T-cell (primary cell): ENCODE results near the gene ATG5. TPM values are rescaled to one million over a fixed set of nuclear protein-coding genes. Genes with fewer than 3 reads are reported as not detected.
"Not testable (repeated sequence)": the region's sequence is repeated elsewhere in the genome, so short reads cannot be mapped to it uniquely, and the experiment has no call there.

Experiments used
- ATAC-seq, 4 experiments: fragments of 200-7000 bp in 3 of 4; fragments of 150-1000 bp in 1 of 4; cut with Tn5 transposase; replicated peaks in 1 of 4; 1 replicate in 3 of 4; 2 replicates in 1 of 4; pipeline ENCODE4 v1.10.0; 2021; ENCODE audit warnings: moderate library complexity in 3 of 4, mild to moderate bottlenecking in 2 of 4, moderate number of reproducible peaks in 1 of 4
- CTCF ChIA-PET, 2 donors: fragments of 300-600 bp; sonication (Branson Sonifier 250); formaldehyde crosslinking; loops; one replicate each; lab custom pipeline; 2022; ENCODE audit warnings: antibody characterized with exemption in 2 of 2; lab: Charles Lee
- POLR2A ChIA-PET, 2 donors: fragments of 300-600 bp; sonication (Branson Sonifier 250); formaldehyde crosslinking; loops; one replicate each; lab custom pipeline; 2022; ENCODE audit warnings: antibody characterized with exemption in 2 of 2; lab: Charles Lee
- DNase-seq, 35 experiments: peaks; one replicate each; pipeline versions ENCODE4 v3.0.0 to v3.0.0-alpha.2; 2013 to 2023
- H3K27ac ChIP-seq: one replicate; pipeline ENCODE4 v1.5.1; 2013; ENCODE audit warnings: low read length
- H3K27me3 ChIP-seq, 2 experiments: replicated peaks in 1 of 2; 1 replicate in 1 of 2; 2 replicates in 1 of 2; pipeline versions ENCODE4 v1.6.1 to v1.7.0; 2013; ENCODE audit warnings: low read length in 1 of 2, mixed read lengths in 1 of 2; ENCODE audit not compliant: control insufficient read depth in 2 of 2, insufficient read depth in 2 of 2; ENCODE audit errors: extremely low read depth in 1 of 2
- H3K36me3 ChIP-seq, 2 donors: 1 replicate in 1 of 2; 2 replicates in 1 of 2; pipeline versions ENCODE4 v1.6.1 to v1.7.0; 2013; ENCODE audit warnings: low read length in 1 of 2; ENCODE audit not compliant: control insufficient read depth in 2 of 2, insufficient read depth in 1 of 2; ENCODE audit errors: extremely low read depth in 1 of 2
- H3K4me1 ChIP-seq, 2 experiments: 1 replicate in 1 of 2; 2 replicates in 1 of 2; pipeline versions ENCODE4 v1.6.1 to v1.7.0; 2013; ENCODE audit warnings: low read length in 2 of 2, mixed read lengths in 1 of 2; ENCODE audit not compliant: insufficient read depth in 2 of 2, control insufficient read depth in 1 of 2; ENCODE audit errors: extremely low read depth in 1 of 2
- H3K4me3 ChIP-seq, 2 donors: 1 replicate in 1 of 2; 2 replicates in 1 of 2; pipeline versions ENCODE4 v1.5.1 to v1.7.0; 2013; ENCODE audit warnings: mild to moderate bottlenecking in 2 of 2, low read length in 1 of 2, moderate library complexity in 1 of 2; ENCODE audit not compliant: control insufficient read depth in 1 of 2; ENCODE audit errors: extremely low read depth in 1 of 2
- H3K9me3 ChIP-seq: 2 replicates; pipeline ENCODE4 v1.7.0; 2013
- H3K27ac Mint-ChIP-seq, 2 donors: one replicate each; pipeline ENCODE4 v1.8.0; 2020 to 2021; ENCODE audit warnings: mild to moderate bottlenecking in 2 of 2, mixed read lengths in 2 of 2
- H3K27me3 Mint-ChIP-seq, 2 donors: one replicate each; pipeline ENCODE4 v1.8.0; 2021 to 2022; ENCODE audit warnings: mixed read lengths in 2 of 2
- H3K36me3 Mint-ChIP-seq: one replicate; pipeline ENCODE4 v1.8.0; 2021; ENCODE audit warnings: mixed read lengths
- H3K4me1 Mint-ChIP-seq, 3 donors: one replicate each; pipeline ENCODE4 v1.8.0; 2020 to 2022; ENCODE audit warnings: mixed read lengths in 3 of 3, mild to moderate bottlenecking in 1 of 3
- H3K4me3 Mint-ChIP-seq, 3 donors: one replicate each; pipeline ENCODE4 v1.8.0; 2020 to 2022; ENCODE audit warnings: mild to moderate bottlenecking in 3 of 3, mixed read lengths in 3 of 3, moderate library complexity in 3 of 3
- H3K9me3 Mint-ChIP-seq, 3 donors: one replicate each; pipeline ENCODE4 v1.8.0; 2020 to 2022; ENCODE audit warnings: mixed read lengths in 3 of 3
- WGBS: methylation state at CpG from one replicate; pipeline ENCODE4 v1.1.5; 2013; ENCODE audit warnings: missing lambda C conversion rate; ENCODE audit not compliant: insufficient coverage; 5-methylcytosine and 5-hydroxymethylcytosine counted together
- total RNA-seq, 35 experiments: library from RNA in 6 of 35; stranded (reverse) in 6 of 35; fragments of 120-200 nt in 1 of 35; gene quantifications; one replicate each; pipeline versions ENCODE4 v1.2.1 to v1.2.4 and lab custom pipeline; 2013 to 2026

The ATG5 gene
- total RNA-seq, 5 donors from 2014 or later (not counting 1 experiment from before 2014, with no cell fraction given), result 20.4 to 28.7 (median 23.7) TPM

DNA sequence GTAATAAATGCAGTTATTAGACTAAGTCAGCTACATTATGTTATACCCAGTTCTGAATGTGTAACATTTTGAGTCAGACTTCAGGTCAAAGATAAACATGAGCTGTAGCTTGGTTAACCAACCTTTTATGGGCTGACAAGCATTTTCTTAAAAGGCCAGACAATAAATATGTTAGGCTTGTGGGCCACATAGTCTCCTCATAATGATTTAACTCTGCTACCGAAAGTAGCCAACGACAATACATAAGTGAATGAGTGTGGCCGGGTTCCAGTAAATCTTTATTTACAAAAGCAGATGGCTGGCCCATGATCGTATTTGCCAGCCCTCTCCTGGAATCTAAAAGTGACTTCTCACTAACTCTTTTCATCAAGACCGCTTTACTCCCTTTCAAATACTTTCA lies 49.9 kb downstream of the ATG5 start:
- Mint-ChIP-seq H3K36me3 (peaks cover 23% of the 10 kb centered on the region), H3K4me3 (no peak overlapping the region), H3K27me3 (no peaks in the 10 kb centered on the region), H3K9me3 (no peaks in the 10 kb centered on the region), H3K27ac (no peak overlapping the region), H3K4me1 (peaks cover 8 to 36% (median 15%) of the 10 kb centered on the region in 3 donors)
- Histone ChIP-seq H3K4me3 (no peak overlapping the region), H3K27me3 (no peaks in the 10 kb centered on the region), H3K36me3 (peaks cover 0 to 17% of the 10 kb centered on the region in 2 donors), H3K4me1 (no peaks in the 10 kb centered on the region), H3K27ac (no peak overlapping the region), H3K9me3 (no peaks in the 10 kb centered on the region)
- DNase-seq (no peak), ATAC-seq (no peak)
- ChIA-PET CTCF (interaction anchor here in 1 of 2 donors (0.5 kb wide), 1 partner anchor 868 kb away, joined by 4 read pairs; no protein-coding TSS in a partner anchor), POLR2A (no interaction called here)
- WGBS, result 77% methylated on average over 3 of the region's 5 CpGs

GRCh38 chr6:106273087-106273486 lies 52.5 kb downstream of the ATG5 start:
- H3K36me3 Mint-ChIP-seq, result peaks cover 17% of the 10 kb centered on the region
- ChIA-PET POLR2A (no interaction called here), CTCF (interaction anchor here (0.6 to 1.9 kb wide), 3 partner anchors 50 to 1483 kb away, joined by 3 to 8 read pairs (median 5); no protein-coding TSS in a partner anchor)
- no peak for ATAC-seq
- no peak overlapping the region for H3K27ac ChIP-seq
- no CpG with 5 or more reads among the region's 1 CpG for WGBS
- H3K4me1 Mint-ChIP-seq, result peaks cover 11 to 33% (median 17%) of the 10 kb centered on the region in 3 donors
- H3K9me3 Mint-ChIP-seq, result peaks cover 0 to 4% (median 0%) of the 10 kb centered on the region in 3 donors
- H3K4me3 ChIP-seq, result no peak overlapping the region
- no peaks in the 10 kb centered on the region for H3K4me1 ChIP-seq
- peaks cover 0 to 6% of the 10 kb centered on the region in 2 donors for H3K36me3 ChIP-seq
- H3K27ac Mint-ChIP-seq, result peak overlapping the region; percentile 15 to 58
- no peaks in the 10 kb centered on the region for H3K27me3 ChIP-seq
- H3K4me3 Mint-ChIP-seq, result no peak overlapping the region
- no peak for DNase-seq
- no peaks in the 10 kb centered on the region for H3K27me3 Mint-ChIP-seq
- no peaks in the 10 kb centered on the region for H3K9me3 ChIP-seq

GRCh38 chr6:106272287-106272686 lies 53.3 kb downstream of the ATG5 start:
- Mint-ChIP-seq H3K4me1 (peaks cover 19 to 40% (median 25%) of the 10 kb centered on the region in 3 donors), H3K4me3 (no peak overlapping the region), H3K9me3 (peaks cover 0 to 4% (median 0%) of the 10 kb centered on the region in 3 donors), H3K27ac (no peak overlapping the region), H3K36me3 (peaks cover 21% of the 10 kb centered on the region), H3K27me3 (no peaks in the 10 kb centered on the region)
- WGBS, result 80% methylated on average over 4 of the region's 4 CpGs
- Histone ChIP-seq H3K36me3 (peaks cover 0 to 6% of the 10 kb centered on the region in 2 donors), H3K4me1 (no peaks in the 10 kb centered on the region), H3K9me3 (no peaks in the 10 kb centered on the region), H3K27me3 (no peaks in the 10 kb centered on the region), H3K27ac (no peak overlapping the region), H3K4me3 (no peak overlapping the region)
- DNase-seq (no peak), ATAC-seq (no peak)
- CTCF ChIA-PET, result interaction anchor here in 1 of 2 donors (0.7 to 1.9 kb wide), 2 partner anchors 49 to 89 kb away, joined by 3 to 8 read pairs; no protein-coding TSS in a partner anchor
- POLR2A ChIA-PET, result no interaction called here

DNA sequence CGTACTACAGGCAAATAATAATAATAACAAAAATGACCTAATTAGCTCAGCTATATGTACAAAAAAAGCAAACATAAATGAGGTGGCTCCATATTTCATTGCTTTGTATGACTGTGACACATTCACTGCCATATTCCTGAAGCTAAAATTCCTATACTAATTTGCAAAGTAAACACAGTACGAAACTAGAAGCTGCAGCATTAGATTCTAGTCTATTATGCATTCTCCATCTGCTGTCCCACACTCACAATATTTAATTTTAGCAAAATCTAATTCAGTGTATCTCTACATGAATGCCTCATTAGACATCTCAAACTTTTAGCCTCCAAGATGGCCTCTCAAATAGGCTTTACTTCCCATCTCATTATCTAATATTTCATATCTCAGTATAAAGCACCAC lies 55.1 kb downstream of the ATG5 start:
- Histone ChIP-seq H3K27ac (no peak overlapping the region), H3K9me3 (no peaks in the 10 kb centered on the region), H3K4me3 (no peak overlapping the region), H3K4me1 (no peaks in the 10 kb centered on the region), H3K36me3 (no peaks in the 10 kb centered on the region), H3K27me3 (no peaks in the 10 kb centered on the region)
- DNase-seq, result no peak
- ChIA-PET POLR2A (no interaction called here), CTCF (no interaction called here)
- peaks cover 26 to 46% (median 35%) of the 10 kb centered on the region in 3 donors for H3K4me1 Mint-ChIP-seq
- H3K27me3 Mint-ChIP-seq, result no peaks in the 10 kb centered on the region
- no peak overlapping the region for H3K27ac Mint-ChIP-seq
- peaks cover 5 to 16% (median 5%) of the 10 kb centered on the region in 3 donors for H3K9me3 Mint-ChIP-seq
- 93% methylated on average over 1 of the region's 2 CpGs for WGBS
- no peak for ATAC-seq
- H3K36me3 Mint-ChIP-seq, result peaks cover 32% of the 10 kb centered on the region
- H3K4me3 Mint-ChIP-seq, result no peak overlapping the region

- DNase-seq, H3K27ac ChIP-seq, H3K4me3 Mint-ChIP-seq, ATAC-seq, H3K36me3 ChIP-seq, H3K9me3 ChIP-seq, H3K27ac Mint-ChIP-seq, CTCF ChIA-PET, H3K27me3 ChIP-seq, H3K4me3 ChIP-seq, H3K4me1 ChIP-seq, H3K27me3 Mint-ChIP-seq: not testable (repeated sequence)
- Mint-ChIP-seq H3K4me1 (peaks cover 35 to 43% (median 36%) of the 10 kb centered on the region in 3 donors), H3K9me3 (peaks cover 8 to 18% (median 11%) of the 10 kb centered on the region in 3 donors), H3K36me3 (peaks cover 40% of the 10 kb centered on the region)
- POLR2A ChIA-PET, result interaction anchor here in 1 of 2 donors (0.5 kb wide), 1 partner anchor 13 kb away, joined by 3 read pairs; no protein-coding TSS in a partner anchor
- WGBS, result 99% methylated on average over 31 of the region's 43 CpGs
Observed at GRCh38 chr6:106269268-106269919, 56.2 kb downstream of the ATG5 start.

- peaks cover 8 to 18% (median 11%) of the 10 kb centered on the region in 3 donors for H3K9me3 Mint-ChIP-seq
- H3K27ac Mint-ChIP-seq, H3K27me3 ChIP-seq, DNase-seq, POLR2A ChIA-PET, H3K27ac ChIP-seq, ATAC-seq, H3K4me3 ChIP-seq, H3K4me3 Mint-ChIP-seq, H3K9me3 ChIP-seq, H3K36me3 ChIP-seq, H3K4me1 ChIP-seq, H3K27me3 Mint-ChIP-seq: not testable (repeated sequence)
- peaks cover 33 to 43% (median 39%) of the 10 kb centered on the region in 3 donors for H3K4me1 Mint-ChIP-seq
- WGBS, result no CpG with 5 or more reads among the region's 4 CpGs
- peaks cover 45% of the 10 kb centered on the region for H3K36me3 Mint-ChIP-seq
- CTCF ChIA-PET, result interaction anchor here in 1 of 2 donors (0.6 kb wide), 1 partner anchor 661 kb away, joined by 8 read pairs; no protein-coding TSS in a partner anchor
Observed at GRCh38 chr6:106268500-106268899, 57.1 kb downstream of the ATG5 start.
